ENCODE data around the gene HBD.

Gene HBD

GRCh38 chr11:5232821-5233220, 1.5 kb downstream of the HBD start:
- no peak for FAIRE-seq
- no peak for TF ChIP-seq POLR2A (IDR thresholded peaks at IDR 0.05; ENCODE audit: low read depth, low read length)
- no peak for DNase-seq (ENCODE audit: insufficient read length, low spot score)

GRCh38 chr11:5232176-5232575, 2.1 kb downstream of the HBD start:
- no peak for FAIRE-seq
- TF ChIP-seq POLR2A (IDR thresholded peaks at IDR 0.05; ENCODE audit: low read depth, low read length), result no peak
- DNase-seq (ENCODE audit: insufficient read length, low spot score), result no peak

- DNase-seq (ENCODE audit: insufficient read length, low spot score) (no peak), FAIRE-seq (no peak)
- no peak for TF ChIP-seq POLR2A (IDR thresholded peaks at IDR 0.05; ENCODE audit: low read depth, low read length)
Measured at GRCh38 chr11:5231111-5231510, 3.2 kb downstream of the HBD start.

DNA sequence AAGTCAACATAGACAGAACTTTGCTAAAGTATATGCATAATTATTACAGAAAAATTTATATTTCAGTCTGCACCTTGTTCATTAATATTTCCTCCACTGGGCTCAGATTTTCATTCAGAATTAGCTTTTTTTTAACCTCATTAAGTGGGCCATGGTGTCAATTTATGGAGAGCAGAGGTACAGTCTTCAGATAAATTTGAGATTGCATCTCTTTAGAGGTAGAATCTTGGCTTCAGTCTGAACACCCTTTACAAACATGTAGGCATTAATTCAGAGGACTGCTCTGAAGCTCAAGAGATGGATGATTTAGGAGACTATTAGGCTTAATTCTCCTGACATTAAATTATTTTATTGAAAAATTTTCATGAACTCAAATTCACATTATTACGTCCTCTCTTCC, 4.0 kb downstream of the HBD start:
- DNase-seq (ENCODE audit: insufficient read length, low spot score) (no peak), FAIRE-seq (no peak)
- no peak for TF ChIP-seq POLR2A (IDR thresholded peaks at IDR 0.05; ENCODE audit: low read depth, low read length)

- no peak for TF ChIP-seq POLR2A (IDR thresholded peaks at IDR 0.05; ENCODE audit: low read depth, low read length)
- FAIRE-seq, result no peak
- no peak for DNase-seq (ENCODE audit: insufficient read length, low spot score)
Measured at GRCh38 chr11:5229796-5230195, 4.5 kb downstream of the HBD start.

GRCh38 chr11:5229356-5229755, 4.9 kb downstream of the HBD start:
- no peak for FAIRE-seq
- TF ChIP-seq POLR2A (IDR thresholded peaks at IDR 0.05; ENCODE audit: low read depth, low read length), result no peak
- no peak for DNase-seq (ENCODE audit: insufficient read length, low spot score)

- no peak for FAIRE-seq
Measured at GRCh38 chr11:5228124-5228523, 6.2 kb downstream of the HBD start.

DNA sequence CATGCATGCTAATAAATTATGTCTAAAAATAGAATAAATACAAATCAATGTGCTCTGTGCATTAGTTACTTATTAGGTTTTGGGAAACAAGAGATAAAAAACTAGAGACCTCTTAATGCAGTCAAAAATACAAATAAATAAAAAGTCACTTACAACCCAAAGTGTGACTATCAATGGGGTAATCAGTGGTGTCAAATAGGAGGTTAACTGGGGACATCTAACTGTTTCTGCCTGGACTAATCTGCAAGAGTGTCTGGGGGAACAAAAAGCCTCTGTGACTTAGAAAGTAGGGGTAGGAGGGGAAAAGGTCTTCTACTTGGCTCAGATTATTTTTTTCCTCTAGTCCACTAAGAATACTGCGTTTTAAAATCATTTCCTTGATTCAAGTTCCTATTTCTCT, 6.6 kb downstream of the HBD start:
- TF ChIP-seq POLR2A (IDR thresholded peaks at IDR 0.05; ENCODE audit: low read depth, low read length), result no peak
- FAIRE-seq (no peak), DNase-seq (ENCODE audit: insufficient read length, low spot score) (no peak)

More at GRCh38 chr11:5228124-5228523, 6.2 kb downstream of the HBD start:
- DNase-seq (ENCODE audit: insufficient read length, low spot score), result no peak
- no peak for TF ChIP-seq POLR2A (IDR thresholded peaks at IDR 0.05; ENCODE audit: low read depth, low read length)

DNA sequence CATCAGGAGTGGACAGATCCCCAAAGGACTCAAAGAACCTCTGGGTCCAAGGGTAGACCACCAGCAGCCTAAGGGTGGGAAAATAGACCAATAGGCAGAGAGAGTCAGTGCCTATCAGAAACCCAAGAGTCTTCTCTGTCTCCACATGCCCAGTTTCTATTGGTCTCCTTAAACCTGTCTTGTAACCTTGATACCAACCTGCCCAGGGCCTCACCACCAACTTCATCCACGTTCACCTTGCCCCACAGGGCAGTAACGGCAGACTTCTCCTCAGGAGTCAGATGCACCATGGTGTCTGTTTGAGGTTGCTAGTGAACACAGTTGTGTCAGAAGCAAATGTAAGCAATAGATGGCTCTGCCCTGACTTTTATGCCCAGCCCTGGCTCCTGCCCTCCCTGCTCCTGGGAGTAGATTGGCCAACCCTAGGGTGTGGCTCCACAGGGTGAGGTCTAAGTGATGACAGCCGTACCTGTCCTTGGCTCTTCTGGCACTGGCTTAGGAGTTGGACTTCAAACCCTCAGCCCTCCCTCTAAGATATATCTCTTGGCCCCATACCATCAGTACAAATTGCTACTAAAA, 7.5 kb downstream of the HBD start, which contains the start of gene HBB:
TSS of gene HBB (minus strand) at position 340 of the 579 bp plus-strand sequence. CDS start at position 290, 50 bp downstream.
- no peak for TF ChIP-seq POLR2A (IDR thresholded peaks at IDR 0.05; ENCODE audit: low read depth, low read length)
- FAIRE-seq, result peak; percentile 6
- no peak for DNase-seq (ENCODE audit: insufficient read length, low spot score)

- FAIRE-seq, result no peak
- DNase-seq (ENCODE audit: insufficient read length, low spot score), result no peak
- TF ChIP-seq POLR2A (IDR thresholded peaks at IDR 0.05; ENCODE audit: low read depth, low read length), result no peak
Measured at GRCh38 chr11:5225480-5225871, 8.8 kb downstream of the HBD start.

DNA sequence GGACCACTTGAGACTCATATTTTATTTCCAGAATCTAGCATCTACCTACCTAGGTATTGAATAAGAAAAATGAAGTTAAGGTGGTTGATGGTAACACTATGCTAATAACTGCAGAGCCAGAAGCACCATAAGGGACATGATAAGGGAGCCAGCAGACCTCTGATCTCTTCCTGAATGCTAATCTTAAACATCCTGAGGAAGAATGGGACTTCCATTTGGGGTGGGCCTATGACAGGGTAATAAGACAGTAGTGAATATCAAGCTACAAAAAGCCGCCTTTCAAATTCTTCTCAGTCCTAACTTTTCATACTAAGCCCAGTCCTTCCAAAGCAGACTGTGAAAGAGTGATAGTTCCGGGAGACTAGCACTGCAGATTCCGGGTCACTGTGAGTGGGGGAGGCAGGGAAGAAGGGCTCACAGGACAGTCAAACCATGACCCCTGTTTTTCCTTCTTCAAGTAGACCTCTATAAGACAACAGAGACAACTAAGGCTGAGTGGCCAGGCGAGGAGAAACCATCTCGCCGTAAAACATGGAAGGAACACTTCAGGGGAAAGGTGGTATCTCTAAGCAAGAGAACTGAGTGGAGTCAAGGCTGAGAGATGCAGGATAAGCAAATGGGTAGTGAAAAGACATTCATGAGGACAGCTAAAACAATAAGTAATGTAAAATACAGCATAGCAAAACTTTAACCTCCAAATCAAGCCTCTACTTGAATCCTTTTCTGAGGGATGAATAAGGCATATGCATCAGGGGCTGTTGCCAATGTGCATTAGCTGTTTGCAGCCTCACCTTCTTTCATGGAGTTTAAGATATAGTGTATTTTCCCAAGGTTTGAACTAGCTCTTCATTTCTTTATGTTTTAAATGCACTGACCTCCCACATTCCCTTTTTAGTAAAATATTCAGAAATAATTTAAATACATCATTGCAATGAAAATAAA, 9.5 kb downstream of the HBD start:
- no peak for DNase-seq (ENCODE audit: insufficient read length, low spot score)
- peak; percentile 50 for FAIRE-seq
- TF ChIP-seq POLR2A (IDR thresholded peaks at IDR 0.05; ENCODE audit: low read depth, low read length), result no peak

GRCh38 chr11:5223686-5224085, 10.6 kb downstream of the HBD start:
- FAIRE-seq (no peak), DNase-seq (ENCODE audit: insufficient read length, low spot score) (no peak)
- TF ChIP-seq POLR2A (IDR thresholded peaks at IDR 0.05; ENCODE audit: low read depth, low read length), result no peak

DNA sequence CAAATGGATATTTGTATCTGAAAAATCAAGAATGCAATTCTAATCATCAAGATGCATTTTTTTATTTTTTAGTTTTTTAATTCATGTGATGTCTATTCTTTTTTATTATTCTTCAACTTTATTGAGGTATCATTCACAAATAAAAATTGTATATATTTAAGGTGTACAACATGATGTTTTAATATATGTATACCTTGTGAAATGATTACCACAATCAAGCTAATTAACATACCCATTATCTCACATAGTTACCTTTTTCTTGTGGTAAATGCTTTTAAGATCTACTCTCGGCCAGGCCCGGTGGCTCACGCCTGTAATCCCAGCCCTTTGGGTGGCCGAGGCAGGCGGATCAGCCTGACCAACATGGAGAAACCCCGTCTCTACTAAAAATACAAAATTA, 11.1 kb downstream of the HBD start:
- DNase-seq (ENCODE audit: insufficient read length, low spot score), result no peak
- no peak for FAIRE-seq
- no peak for TF ChIP-seq POLR2A (IDR thresholded peaks at IDR 0.05; ENCODE audit: low read depth, low read length)

DNA sequence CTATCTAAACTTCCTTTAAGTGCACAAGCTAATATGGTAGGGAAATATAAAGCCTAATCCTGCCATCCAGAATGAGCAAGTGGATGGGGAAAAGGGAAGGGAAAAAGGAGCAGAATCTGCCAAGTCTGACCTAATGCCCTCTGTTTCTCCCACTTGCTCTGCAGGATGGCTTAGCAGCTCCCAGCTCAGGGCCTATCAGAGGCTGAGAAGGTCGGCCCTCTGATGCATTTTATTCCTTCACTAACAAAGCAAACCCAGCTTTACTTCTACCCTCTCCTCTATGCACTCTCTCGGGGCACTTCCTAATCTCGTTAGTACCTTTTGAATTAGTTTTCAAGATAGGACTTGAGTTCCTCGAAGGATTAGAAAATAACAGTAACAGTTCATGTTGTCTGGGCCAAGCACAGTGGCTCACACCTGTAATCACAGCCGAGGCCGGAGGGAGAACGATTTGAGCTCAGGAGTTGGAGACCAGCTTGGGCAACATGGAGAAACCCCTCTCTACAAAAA, 23.9 kb downstream of the HBD start:
- TF ChIP-seq POLR2A (IDR thresholded peaks at IDR 0.05; ENCODE audit: low read depth, low read length), result no peak
- FAIRE-seq (no peak), DNase-seq (ENCODE audit: insufficient read length, low spot score) (no peak)

DNA sequence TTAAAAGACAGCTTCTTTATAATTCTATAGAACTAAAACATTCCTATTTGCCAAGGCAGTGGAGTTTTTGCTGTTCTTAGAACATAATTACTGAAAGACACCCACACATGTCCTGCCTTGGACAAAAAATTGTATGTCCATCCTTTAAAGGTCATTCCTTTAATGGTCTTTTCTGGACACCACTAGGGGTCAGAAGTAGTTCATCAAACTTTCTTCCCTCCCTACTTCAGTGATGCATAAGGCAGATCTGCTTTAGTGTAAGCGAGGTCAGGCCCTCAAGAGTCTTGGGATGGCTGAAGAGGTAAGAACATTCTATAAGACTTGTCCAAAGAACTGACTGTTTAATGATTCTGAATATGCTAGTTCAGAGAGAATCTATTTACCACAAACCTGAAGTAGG, 29.5 kb downstream of the HBD start:
- FAIRE-seq (peak; percentile 99), DNase-seq (ENCODE audit: insufficient read length, low spot score) (peak; percentile 38)
- TF ChIP-seq POLR2A (IDR thresholded peaks at IDR 0.05; ENCODE audit: low read depth, low read length), result no peak
